Transverse colon (tissue), 4 donors: Measurements from ENCODE around the gene RNF10.

Experiments
- POLR2A ChIP-seq: fragments of 450-650 bp; IDR thresholded peaks from one replicate; pipeline ENCODE4 v1.6.1; 2016; ENCODE audit warnings: antibody characterized with exemption, mild to moderate bottlenecking, moderate library complexity
- POLR2AphosphoS5 ChIP-seq, 3 donors: sonication (generic); formaldehyde crosslinking; IDR thresholded peaks; one replicate each; pipeline ENCODE4 v1.6.1; 2016; ENCODE audit warnings: antibody characterized with exemption in 3 of 3
- TF ChIP-seq, protein P1 (sequence below), 5 experiments: fragments of 200-600 bp in 3 of 5; fragments of 450-650 bp in 2 of 5; sonication (generic) in 3 of 5; IDR thresholded peaks; 1 replicate in 2 of 5; 2 replicates in 3 of 5; pipeline ENCODE4 v1.5.1; 2016 to 2017; ENCODE audit warnings: antibody characterized with exemption in 5 of 5, inconsistent platforms in 3 of 5, mild to moderate bottlenecking in 2 of 5, moderate library complexity in 1 of 5

DNA sequence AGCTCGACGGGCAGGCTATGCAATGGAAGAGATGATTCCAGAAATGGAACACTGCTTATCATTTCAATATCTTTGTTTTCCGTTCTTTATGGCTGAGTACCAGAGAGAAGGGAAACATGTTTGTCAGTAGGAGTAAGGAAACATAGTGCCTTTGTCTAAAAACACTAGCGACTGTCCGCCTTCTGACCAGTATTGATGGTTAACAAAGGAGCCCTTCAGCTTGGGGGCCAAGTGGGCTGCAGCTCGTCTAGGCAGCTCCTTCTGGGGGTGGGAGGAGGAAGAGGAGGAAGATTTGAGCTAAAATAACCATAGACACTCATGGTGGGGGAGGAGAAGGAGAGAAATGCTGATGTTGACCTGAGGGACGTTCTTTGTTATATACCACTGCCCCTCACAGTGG lies 20.2 kb upstream of the RNF10 start:
- TF ChIP-seq POLR2A (no peak), POLR2AphosphoS5 (IDR thresholded peaks at IDR 0.05) (no peak)
- TF ChIP-seq, protein P1, sequence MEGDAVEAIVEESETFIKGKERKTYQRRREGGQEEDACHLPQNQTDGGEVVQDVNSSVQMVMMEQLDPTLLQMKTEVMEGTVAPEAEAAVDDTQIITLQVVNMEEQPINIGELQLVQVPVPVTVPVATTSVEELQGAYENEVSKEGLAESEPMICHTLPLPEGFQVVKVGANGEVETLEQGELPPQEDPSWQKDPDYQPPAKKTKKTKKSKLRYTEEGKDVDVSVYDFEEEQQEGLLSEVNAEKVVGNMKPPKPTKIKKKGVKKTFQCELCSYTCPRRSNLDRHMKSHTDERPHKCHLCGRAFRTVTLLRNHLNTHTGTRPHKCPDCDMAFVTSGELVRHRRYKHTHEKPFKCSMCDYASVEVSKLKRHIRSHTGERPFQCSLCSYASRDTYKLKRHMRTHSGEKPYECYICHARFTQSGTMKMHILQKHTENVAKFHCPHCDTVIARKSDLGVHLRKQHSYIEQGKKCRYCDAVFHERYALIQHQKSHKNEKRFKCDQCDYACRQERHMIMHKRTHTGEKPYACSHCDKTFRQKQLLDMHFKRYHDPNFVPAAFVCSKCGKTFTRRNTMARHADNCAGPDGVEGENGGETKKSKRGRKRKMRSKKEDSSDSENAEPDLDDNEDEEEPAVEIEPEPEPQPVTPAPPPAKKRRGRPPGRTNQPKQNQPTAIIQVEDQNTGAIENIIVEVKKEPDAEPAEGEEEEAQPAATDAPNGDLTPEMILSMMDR (IDR thresholded peaks at IDR 0.05) = no peak
